ENCODE results near the gene CYP4F3.
"Not testable (repeated sequence)": the region's sequence is repeated elsewhere in the genome, so short reads cannot be mapped to it uniquely, and the experiment has no call there.

Gene CYP4F3

DNA sequence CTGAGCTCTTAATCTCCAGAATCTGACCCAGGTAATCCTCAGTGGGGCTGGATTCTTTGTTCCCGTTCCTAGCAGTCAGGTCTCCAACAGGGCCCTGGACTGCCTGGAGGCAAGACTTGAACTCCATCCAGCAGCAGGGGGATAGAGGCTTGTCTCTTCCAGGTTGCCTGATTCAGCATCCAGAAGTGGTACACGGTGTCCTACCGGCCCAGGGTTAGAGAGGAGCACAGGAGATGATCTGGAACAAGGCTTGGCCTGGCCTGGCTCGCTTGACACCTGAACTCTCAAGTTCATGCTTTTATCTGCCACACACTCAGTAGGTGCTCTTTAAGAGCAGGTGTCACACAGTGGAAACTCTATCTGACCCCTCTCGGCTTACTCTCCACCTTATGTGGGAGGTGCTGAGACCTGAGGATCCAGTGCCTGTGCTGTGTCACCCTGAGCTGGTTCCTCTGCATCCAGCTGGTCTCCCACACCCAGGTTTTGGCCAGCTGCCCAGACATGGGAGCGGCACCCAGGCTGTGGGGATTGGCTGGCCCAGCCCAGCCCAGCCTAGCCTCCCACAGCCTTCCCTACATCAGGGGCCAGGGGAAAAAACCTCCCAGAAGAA is at the start of gene CYP4F3:
Gene CYP4F3, plus strand, starts transcription at position 604 of the 610 bp plus-strand sequence. CDS start 519 bp downstream, outside the sequence.
- no peak for DNase-seq

DNA sequence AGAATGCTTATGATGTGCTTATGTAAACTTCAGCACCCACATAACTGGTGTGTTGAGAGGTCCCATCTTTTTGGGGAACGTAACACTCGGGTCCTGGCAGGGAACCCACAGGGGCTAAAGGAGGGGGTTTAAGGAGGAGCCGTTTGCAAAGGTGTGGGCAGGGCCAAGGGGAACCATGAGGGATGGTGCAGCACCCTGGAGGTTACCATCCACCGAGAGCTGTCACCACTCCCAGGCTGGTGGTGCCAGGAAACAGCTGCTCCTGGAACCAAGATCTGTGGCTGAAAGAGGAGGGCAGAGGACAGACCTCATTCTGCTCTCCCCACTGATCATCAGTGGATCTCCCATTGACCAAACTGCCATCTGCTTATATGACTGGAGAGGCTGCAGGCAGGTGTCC is 48.9 kb upstream of the CYP4F3 start:
- DNase-seq, result no peak

DNA sequence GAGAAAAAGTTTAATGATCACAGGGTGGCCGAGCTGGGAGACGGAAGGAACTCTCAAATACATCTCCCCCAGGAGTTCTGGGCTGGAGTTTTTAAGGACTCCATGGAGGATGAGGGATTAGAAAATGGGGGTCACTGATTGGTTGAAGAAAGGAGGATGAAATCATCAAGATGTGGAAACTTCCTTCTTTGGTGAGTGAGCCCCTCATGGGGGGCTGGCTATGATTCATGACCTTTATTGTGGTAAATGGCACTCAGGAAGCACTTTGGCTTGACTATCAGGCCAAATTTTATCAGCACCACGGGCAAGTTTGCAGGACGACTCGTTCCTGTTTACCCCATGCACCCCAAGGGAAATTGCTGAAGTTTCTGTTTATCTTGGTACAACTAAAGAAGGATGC is 48.2 kb upstream of the CYP4F3 start:
- not testable (repeated sequence) for DNase-seq

DNA sequence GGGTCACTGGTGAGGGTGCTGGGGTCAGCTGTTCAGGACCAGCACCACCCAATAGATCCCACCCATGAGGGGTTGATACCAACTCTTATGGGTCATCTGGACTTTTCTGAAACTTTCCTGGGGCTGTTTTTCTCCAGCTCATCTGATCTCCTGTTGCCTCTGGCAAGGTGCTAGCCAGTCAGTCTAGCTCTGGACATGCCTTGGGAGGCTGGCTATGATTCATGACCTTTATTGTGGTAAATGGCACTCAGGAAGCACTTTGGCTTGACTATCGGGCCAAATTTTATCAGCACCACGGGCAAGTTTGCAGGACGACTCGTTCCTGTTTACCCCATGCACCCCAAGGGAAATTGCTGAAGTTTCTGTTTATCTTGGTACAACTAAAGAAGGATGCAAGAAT is 46.9 kb upstream of the CYP4F3 start:
- DNase-seq, result not testable (repeated sequence)

DNA sequence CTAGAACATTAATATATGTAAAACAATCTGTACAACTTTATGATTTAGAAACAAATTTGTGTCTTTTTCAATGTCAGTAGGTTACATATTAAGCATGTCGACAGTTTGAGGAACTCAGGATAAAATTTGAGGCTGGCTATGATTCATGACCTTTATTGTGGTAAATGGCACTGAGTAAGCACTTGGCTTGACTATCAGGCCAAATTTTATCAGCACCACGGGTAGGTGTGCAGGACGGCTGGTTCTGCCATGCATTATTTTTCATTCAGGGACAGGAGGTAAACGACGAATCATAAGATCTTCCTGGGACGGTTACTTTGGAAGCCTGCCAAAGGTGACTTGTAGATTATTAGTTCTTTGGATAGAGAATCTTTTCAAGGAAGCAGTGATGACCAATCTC is 45.6 kb upstream of the CYP4F3 start:
- no peak for DNase-seq

DNA sequence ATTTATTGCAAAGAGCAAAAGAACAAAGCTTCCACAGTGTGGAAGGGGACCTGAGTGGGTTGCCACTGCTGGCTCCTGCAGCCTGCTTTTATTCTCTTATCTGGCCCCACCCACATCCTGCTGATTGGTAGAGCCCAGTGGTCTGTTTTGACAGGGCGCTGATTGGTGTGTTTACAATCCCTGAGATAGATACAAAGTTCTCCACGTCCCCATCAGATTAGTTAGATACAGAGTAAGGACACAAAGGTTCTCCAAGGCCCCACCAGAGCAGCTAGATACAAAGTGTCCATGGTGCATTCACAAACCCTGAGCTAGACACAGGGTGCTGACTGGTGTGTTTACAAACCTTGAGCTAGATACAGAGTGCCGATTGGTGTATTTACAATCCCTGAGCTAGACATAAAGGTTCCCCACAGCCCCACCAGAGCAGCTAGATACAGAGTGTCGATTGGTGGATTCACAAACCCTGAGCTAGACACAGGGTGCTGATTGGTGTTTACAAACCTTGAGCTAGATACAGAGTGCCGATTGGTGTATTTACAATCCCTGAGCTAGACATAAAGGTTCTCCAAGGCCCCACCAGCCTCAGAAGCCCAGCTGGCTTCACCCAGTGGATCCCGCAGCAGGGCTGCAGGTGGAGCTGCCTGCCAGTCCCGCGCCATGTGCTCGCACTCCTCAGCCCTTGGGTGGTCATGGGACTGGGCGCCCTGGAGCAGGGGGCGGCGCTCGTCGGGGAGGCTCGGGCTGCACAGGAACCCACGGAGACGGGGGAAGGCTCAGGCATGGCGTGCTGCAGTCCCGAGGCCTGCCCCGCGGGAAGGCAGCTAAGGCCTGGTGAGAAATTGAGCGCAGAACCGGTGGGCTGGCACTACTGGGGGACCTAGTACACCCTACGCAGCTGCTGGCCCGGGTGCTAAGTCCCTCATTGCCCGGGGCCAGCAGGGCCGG is 32.4 kb upstream of the CYP4F3 start:
- DNase-seq, result not testable (repeated sequence)

GRCh38 chr19:15609261-15609660 is 31.4 kb upstream of the CYP4F3 start:
- DNase-seq, result no peak

- DNase-seq, result no peak
Measured at GRCh38 chr19:15612342-15612741, 28.4 kb upstream of the CYP4F3 start.

- DNase-seq, result no peak
Measured at GRCh38 chr19:15613338-15613737, 27.4 kb upstream of the CYP4F3 start.

DNA sequence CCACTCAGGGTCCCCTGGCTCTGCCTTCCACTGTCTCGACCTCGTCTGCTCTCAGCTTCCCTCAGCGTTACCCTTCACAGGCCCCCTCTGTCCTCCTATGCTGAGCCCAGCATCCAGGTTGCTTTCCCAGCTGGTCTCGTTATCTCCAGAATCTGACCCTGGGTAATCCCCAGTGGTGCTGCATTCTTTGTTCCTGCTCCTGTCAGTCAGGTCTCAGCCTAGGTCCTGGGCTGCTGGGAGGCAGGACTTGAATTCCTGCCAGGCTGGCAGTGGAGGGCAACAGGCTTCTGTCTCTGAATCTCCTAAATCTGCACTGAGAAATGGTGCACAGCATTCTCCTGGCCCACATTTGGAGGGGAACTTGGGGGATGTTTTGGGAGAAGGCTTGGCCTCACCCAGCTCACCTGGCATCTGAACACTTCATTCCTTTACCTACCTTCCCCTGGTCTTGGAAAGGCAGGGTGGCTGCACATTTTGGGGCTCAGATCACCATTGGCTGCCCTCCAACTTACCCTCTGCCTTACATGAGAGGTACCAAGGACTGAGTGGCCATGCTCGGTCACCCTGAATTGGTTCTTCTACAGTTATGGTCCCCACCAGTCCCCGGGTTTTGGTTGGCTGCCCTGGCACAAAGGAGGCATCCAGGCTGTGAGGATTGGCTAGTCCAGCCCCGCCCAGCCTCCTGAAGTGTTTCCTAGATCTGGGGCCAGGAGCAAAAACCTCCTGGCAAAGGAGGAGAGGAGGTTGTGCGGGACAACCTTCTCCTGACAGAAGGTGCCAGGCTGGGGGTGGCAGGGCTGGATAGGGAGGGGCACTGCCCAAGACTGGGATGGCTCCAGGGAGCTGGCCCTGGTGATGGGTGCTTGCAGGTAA is 26.0 kb upstream of the CYP4F3 start, which contains the start of gene CYP4F8:
Gene CYP4F8, plus strand, starts transcription at position 712 of the 873 bp plus-strand sequence. CDS start 399 bp downstream, outside the sequence.
- no peak for DNase-seq

DNA sequence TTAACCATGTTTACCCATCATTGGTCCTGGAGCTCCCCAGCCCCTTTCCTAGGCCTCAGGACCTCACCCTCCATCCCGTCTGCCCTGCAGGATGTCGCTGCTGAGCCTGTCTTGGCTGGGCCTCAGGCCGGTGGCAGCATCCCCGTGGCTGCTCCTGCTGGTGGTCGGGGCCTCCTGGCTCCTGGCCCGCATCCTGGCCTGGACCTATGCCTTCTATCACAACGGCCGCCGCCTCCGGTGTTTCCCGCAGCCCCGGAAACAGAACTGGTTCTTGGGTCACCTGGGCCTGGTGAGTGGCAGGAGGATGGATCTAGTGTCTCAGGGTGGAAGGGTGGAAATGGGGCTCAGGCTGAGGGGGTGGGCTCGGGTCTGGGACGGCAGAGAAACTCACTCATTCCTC is 25.2 kb upstream of the CYP4F3 start:
- DNase-seq, result no peak

GRCh38 chr19:15616183-15616582 is 24.5 kb upstream of the CYP4F3 start:
- DNase-seq, result no peak

GRCh38 chr19:15616627-15617270 is 23.9 kb upstream of the CYP4F3 start:
- no peak for DNase-seq

DNA sequence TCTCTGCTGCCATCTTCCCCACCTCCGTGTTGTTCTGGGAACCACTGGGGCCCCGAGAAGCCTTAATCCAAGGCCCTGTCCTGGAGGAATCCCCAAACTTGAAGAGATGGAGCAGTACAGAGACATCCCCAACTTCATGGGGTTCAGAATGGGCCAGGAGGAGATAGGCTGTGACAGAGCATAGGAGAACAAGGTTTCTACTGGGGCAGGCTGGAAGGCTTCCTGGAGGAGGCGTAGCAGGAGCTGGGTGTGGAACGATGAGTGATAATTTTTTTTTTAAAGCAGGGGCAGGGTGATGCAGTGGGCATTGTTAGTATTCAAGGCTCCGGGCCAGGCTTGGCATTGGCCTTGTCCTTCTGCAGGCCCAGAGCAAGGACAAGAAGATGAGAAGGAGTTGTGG is 22.4 kb upstream of the CYP4F3 start:
- no peak for DNase-seq

DNA sequence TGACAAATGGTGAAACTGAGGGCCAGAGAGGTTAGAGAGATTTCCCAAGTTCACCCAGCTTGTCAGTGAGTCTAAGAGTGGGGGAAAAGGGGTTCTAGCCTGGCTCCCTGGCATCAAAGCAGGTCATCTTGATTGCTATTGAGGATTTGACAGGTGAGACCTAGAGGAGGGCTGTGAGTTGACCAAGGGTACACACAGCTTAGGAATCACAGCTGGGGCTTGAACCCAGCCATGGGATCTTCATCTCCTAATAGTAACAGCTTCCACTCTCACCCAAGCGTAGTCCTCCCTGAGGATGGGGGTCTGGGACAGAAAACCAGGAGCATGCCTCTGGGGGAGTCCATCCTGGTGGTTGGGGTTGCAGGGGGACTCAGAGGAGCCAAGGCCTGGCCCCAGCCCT is 18.9 kb upstream of the CYP4F3 start:
- DNase-seq, result no peak

- DNase-seq, result no peak
Measured at GRCh38 chr19:15622991-15623390, 17.7 kb upstream of the CYP4F3 start.

- DNase-seq, result no peak
Measured at GRCh38 chr19:15623711-15624318, 16.9 kb upstream of the CYP4F3 start.

GRCh38 chr19:15628236-15629002 is 12.3 kb upstream of the CYP4F3 start:
- no peak for DNase-seq

GRCh38 chr19:15629003-15629880 is 11.5 kb upstream of the CYP4F3 start:
- peak; percentile 41 for DNase-seq

DNA sequence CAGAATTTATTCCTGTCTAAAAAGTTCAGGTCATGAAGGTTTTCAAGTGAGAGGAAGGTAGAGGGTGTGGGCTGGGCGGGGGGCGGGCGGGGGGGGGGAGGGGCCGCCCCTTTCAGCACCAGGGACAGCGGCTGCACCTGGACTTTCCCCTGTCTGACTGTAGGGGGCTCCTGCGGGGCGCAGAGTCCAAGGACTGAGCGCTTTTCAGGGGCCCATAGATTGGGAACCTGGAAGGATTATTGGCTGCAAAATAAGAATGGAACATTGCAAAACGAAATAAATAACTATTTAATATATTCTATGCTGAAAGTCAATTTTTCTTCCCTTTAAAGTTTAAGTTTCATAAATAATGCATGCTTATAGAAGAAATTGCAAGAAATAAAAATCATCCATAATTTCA is 8.9 kb upstream of the CYP4F3 start:
- peak; percentile 27 for DNase-seq

All from 8988T (cell line).